ENCODE measurements around the gene C16orf89. TPM values are rescaled to one million over a fixed set of nuclear protein-coding genes. Genes with fewer than 3 reads are reported as not detected.

C16orf89 gene
- total RNA-seq, 1 donor from 2014 or later, result 198 TPM

DNA sequence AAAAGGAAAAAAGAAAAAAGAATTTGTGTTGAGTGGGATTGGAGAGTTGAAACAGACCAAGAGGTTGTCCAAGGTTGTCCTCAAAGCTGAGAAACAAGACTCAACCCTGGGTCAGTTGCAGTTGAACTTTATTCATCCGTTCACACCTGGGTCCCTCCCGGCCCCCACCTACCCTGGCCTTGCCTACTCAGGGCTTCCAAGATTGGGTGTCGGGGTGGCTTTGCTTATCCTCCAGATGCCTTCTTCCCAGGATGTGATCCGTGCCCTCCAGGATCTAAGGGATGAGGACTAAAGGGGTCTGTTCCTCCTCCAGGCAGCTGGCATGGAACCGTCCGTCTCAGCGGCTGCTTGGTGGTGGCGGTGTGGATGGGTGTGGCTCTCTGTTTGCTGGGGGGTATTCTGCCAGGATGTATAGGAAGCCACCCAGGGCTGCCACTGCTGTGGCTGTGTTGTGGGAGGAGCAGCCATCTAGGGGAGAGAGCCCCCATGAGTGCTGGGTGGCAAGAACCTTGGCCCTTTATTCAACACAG, 21.7 kb downstream of the C16orf89 start:
- peak; percentile 12 for DNase-seq
- H3K4me1 ChIP-seq, result no peaks in the 10 kb centered on the region
- no peak overlapping the region for H3K4me3 ChIP-seq
- peaks cover 40% of the 10 kb centered on the region for H3K36me3 ChIP-seq
- no peaks in the 10 kb centered on the region for H3K9me3 ChIP-seq
- intact Hi-C loops (cut with DNase I), result no loop called here
- ATAC-seq, result no peak
- H3K27ac ChIP-seq, result no peak overlapping the region
- TF ChIP-seq, protein P1, sequence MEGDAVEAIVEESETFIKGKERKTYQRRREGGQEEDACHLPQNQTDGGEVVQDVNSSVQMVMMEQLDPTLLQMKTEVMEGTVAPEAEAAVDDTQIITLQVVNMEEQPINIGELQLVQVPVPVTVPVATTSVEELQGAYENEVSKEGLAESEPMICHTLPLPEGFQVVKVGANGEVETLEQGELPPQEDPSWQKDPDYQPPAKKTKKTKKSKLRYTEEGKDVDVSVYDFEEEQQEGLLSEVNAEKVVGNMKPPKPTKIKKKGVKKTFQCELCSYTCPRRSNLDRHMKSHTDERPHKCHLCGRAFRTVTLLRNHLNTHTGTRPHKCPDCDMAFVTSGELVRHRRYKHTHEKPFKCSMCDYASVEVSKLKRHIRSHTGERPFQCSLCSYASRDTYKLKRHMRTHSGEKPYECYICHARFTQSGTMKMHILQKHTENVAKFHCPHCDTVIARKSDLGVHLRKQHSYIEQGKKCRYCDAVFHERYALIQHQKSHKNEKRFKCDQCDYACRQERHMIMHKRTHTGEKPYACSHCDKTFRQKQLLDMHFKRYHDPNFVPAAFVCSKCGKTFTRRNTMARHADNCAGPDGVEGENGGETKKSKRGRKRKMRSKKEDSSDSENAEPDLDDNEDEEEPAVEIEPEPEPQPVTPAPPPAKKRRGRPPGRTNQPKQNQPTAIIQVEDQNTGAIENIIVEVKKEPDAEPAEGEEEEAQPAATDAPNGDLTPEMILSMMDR (IDR thresholded peaks at IDR 0.05), result no peak
- no peaks in the 10 kb centered on the region for H3K27me3 ChIP-seq (ENCODE audit: low read depth)

DNA sequence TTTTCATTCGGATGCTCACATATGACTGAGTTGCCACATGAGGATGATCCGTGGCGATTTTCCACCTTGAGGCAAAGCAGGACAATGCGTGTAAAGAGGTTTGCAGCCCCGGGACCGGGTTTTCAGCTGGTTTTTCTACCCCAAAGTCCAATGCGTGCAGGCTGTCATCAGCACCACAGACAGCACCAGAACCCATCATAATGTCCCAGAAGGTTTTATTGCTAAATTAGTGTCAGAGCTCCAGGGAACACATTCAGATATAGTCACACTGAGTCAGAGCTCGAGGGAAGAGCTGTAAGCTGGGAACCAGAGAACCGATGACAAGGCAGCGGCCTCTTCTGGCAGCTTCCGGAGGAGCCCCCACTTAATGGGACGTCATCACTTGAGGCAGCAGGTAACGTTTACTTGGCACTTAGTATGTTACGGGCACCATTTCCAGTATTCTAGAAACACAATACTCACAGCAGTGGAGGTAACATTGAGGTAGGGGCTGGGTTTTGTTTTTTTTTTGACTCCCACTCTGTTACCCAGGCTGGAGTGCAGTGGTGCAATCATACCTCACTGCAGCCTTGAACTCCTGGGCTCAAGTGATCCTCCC, 23.1 kb downstream of the C16orf89 start:
- Histone ChIP-seq H3K4me3 (no peak overlapping the region), H3K27me3 (ENCODE audit: low read depth) (no peaks in the 10 kb centered on the region), H3K4me1 (no peaks in the 10 kb centered on the region), H3K9me3 (no peaks in the 10 kb centered on the region), H3K27ac (no peak overlapping the region), H3K36me3 (peaks cover 31% of the 10 kb centered on the region)
- TF ChIP-seq, protein P1 (IDR thresholded peaks at IDR 0.05), result no peak
- ATAC-seq, result no peak
- intact Hi-C loops (cut with DNase I), result no loop called here
- DNase-seq, result no peak

DNA sequence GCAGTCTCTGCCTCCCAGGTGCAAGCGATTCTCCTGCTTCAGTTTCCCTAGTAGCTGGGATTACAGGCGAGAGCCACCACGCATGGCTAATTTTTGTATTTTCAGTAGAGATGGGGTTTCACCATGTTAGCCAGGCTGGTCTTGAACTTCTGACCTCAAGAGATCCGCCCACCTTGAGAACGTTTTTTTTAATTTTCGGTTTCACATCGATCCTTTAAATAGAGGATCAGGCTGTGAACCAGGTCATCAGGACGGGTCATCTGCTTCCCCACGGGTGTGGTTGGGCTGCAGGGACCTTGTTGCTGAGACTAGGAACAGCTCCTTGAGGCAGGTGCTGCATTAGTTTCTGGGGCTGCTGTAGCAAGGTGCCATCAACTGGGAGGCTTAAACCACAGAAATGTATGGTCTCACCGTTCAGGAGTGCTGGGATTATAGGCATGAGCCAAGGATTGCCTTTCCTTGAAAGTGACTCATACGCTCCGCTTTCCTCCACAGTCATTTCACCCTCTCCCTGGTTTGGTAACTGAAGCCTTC, 24.1 kb downstream of the C16orf89 start:
- no peaks in the 10 kb centered on the region for H3K4me1 ChIP-seq

DNA sequence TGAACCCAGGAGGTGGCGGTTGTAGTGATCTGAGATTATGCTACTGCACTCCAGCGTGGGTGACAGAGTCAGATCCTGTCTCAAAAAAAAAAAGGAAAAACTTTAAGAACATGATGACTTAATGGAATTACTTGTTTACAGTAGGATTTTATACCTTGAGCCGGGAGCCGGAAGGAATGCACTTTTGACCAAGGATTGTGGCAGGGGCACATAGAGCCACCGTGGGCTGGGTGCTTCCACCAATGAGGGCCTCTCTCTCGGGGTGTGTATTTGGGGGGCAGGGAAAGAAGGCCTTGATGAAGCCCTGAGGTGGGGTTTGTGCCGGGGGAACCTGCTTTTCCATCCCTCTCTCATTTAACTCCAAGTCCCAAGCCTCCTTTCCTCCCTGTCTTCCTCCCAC, 25.3 kb downstream of the C16orf89 start:
- Histone ChIP-seq H3K27me3 (ENCODE audit: low read depth) (no peaks in the 10 kb centered on the region), H3K9me3 (no peaks in the 10 kb centered on the region), H3K27ac (no peak overlapping the region), H3K4me1 (no peaks in the 10 kb centered on the region), H3K4me3 (no peak overlapping the region), H3K36me3 (peaks cover 9% of the 10 kb centered on the region)
- intact Hi-C loops (cut with DNase I), result no loop called here
- DNase-seq (peak; percentile 20), ATAC-seq (no peak)
- TF ChIP-seq, protein P1 (IDR thresholded peaks at IDR 0.05), result no peak

More for the DNA sequence above, 24.1 kb downstream of the C16orf89 start:
- peak; percentile 9 for DNase-seq
- peaks cover 21% of the 10 kb centered on the region for H3K36me3 ChIP-seq
- TF ChIP-seq, protein P1 (IDR thresholded peaks at IDR 0.05), result no peak
- no peak for ATAC-seq
- H3K4me3 ChIP-seq, result no peak overlapping the region
- no peaks in the 10 kb centered on the region for H3K9me3 ChIP-seq
- intact Hi-C loops (cut with DNase I), result no loop called here
- no peak overlapping the region for H3K27ac ChIP-seq
- no peaks in the 10 kb centered on the region for H3K27me3 ChIP-seq (ENCODE audit: low read depth)

DNA sequence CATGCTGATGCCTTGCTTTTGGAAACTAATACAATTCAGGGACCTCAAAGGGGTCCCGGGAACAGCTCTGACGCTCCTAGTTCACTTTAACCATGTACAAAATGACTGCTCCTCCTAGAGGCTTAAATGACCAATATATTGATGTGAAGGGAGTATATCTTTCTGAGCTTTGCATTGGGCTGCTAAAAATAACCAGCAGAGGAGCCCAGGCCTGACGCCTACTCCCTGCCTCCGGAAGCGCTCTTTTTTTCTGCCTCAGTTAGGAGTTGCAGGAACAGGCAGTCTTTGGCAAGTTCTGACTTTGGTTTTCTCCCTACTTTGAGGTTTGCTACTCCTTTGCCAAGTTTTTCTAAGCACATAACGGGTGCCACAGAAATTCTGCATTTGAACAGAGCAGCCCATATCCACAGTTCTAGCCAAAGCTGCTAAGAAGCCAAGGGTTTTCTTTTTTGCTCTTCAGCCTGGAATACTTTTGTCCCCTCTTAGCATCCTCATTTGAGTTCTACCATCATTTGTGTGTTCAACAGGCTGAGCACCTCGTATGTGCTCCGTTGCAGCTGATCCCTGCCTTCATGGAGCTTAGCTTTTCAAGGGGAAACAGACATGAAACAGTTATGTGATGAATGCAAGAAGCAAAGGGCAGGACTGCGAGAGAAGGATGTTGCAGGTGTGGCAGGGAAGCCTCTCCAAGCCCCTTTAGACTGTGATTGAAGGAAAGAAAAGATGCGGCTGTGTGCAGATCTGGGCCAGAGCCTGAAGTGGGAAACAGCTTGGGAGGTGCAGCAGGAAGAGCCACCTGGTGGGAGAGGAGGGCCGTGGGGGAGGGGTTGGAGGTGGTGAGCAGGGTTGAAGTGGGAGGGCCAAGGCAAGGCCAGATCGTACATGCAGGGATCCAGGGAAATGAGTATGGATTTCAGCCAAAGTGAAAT, 29.3 kb downstream of the C16orf89 start:
- H3K27me3 ChIP-seq (ENCODE audit: low read depth), result no peaks in the 10 kb centered on the region
- H3K4me3 ChIP-seq, result no peak overlapping the region
- TF ChIP-seq, protein P1 (IDR thresholded peaks at IDR 0.05), result no peak
- no peak overlapping the region for H3K27ac ChIP-seq
- no peaks in the 10 kb centered on the region for H3K9me3 ChIP-seq
- H3K4me1 ChIP-seq, result peaks cover 16% of the 10 kb centered on the region
- ATAC-seq (no peak), DNase-seq (peak; percentile 27)
- intact Hi-C loops (cut with DNase I), result no loop called here
- no peaks in the 10 kb centered on the region for H3K36me3 ChIP-seq

Data from lower lobe of right lung (tissue), 2 donors.